ENCODE results near the gene ZNF423.

ZNF423 gene

GRCh38 chr16:49590166-49590871 is 265.6 kb downstream of the ZNF423 start:
- H3F3A ChIP-seq (ENCODE audit: insufficient read depth, low read length), result no peaks in the 10 kb centered on the region
- no peaks in the 10 kb centered on the region for H4K20me1 ChIP-seq (ENCODE audit: insufficient read depth, low read length)
- no peak for TF ChIP-seq CTCF (IDR thresholded peaks at IDR 0.05; ENCODE audit: low read length)
- no peak for TF ChIP-seq EZH2phosphoT487 (IDR thresholded peaks at IDR 0.05; ENCODE audit: low read length)
- H3K4me1 ChIP-seq (ENCODE audit: low read length), result peaks cover 5% of the 10 kb centered on the region; the same call in 1 of the 2 replicates
- no peak overlapping the region for H2AFZ ChIP-seq (ENCODE audit: low read length)
- H3K27me3 ChIP-seq (replicated peaks; ENCODE audit: insufficient read depth, low read length), result no peaks in the 10 kb centered on the region
- no peak overlapping the region for H3K4me3 ChIP-seq (ENCODE audit: low read length)
- DNase-seq, result no peak
- H3K36me3 ChIP-seq (replicated peaks; ENCODE audit: insufficient read depth, low read length), result no peaks in the 10 kb centered on the region
- H3K4me2 ChIP-seq (ENCODE audit: low read depth, low read length), result no peak overlapping the region
- H3K9ac ChIP-seq (ENCODE audit: low read length), result no peak overlapping the region
- H3K79me2 ChIP-seq (ENCODE audit: low read length), result no peaks in the 10 kb centered on the region
- H3K27ac ChIP-seq (ENCODE audit: low read length), result no peak overlapping the region
- H3K9me2 ChIP-seq (replicated peaks; ENCODE audit: insufficient read depth, low read length), result no peaks in the 10 kb centered on the region
- no peaks in the 10 kb centered on the region for H3K9me3 ChIP-seq (replicated peaks; ENCODE audit: insufficient read depth, low read length)

- Histone ChIP-seq H3K27ac (ENCODE audit: low read length) (no peak overlapping the region), H3K27me3 (replicated peaks; ENCODE audit: insufficient read depth, low read length) (no peaks in the 10 kb centered on the region), H3K9me2 (replicated peaks; ENCODE audit: insufficient read depth, low read length) (no peaks in the 10 kb centered on the region), H3K4me2 (ENCODE audit: low read depth, low read length) (no peak overlapping the region), H4K20me1 (ENCODE audit: insufficient read depth, low read length) (no peaks in the 10 kb centered on the region), H3K4me3 (ENCODE audit: low read length) (no peak overlapping the region), H3K4me1 (ENCODE audit: low read length) (no peaks in the 10 kb centered on the region), H2AFZ (ENCODE audit: low read length) (no peak overlapping the region), H3K79me2 (ENCODE audit: low read length) (no peaks in the 10 kb centered on the region), H3K9me3 (replicated peaks; ENCODE audit: insufficient read depth, low read length) (no peaks in the 10 kb centered on the region), H3F3A (ENCODE audit: insufficient read depth, low read length) (no peaks in the 10 kb centered on the region), H3K36me3 (replicated peaks; ENCODE audit: insufficient read depth, low read length) (no peaks in the 10 kb centered on the region), H3K9ac (ENCODE audit: low read length) (no peak overlapping the region)
- DNase-seq, result no peak
- TF ChIP-seq EZH2phosphoT487 (IDR thresholded peaks at IDR 0.05; ENCODE audit: low read length), result no peak
Measured at GRCh38 chr16:49589544-49590031, 266.3 kb downstream of the ZNF423 start.

DNA sequence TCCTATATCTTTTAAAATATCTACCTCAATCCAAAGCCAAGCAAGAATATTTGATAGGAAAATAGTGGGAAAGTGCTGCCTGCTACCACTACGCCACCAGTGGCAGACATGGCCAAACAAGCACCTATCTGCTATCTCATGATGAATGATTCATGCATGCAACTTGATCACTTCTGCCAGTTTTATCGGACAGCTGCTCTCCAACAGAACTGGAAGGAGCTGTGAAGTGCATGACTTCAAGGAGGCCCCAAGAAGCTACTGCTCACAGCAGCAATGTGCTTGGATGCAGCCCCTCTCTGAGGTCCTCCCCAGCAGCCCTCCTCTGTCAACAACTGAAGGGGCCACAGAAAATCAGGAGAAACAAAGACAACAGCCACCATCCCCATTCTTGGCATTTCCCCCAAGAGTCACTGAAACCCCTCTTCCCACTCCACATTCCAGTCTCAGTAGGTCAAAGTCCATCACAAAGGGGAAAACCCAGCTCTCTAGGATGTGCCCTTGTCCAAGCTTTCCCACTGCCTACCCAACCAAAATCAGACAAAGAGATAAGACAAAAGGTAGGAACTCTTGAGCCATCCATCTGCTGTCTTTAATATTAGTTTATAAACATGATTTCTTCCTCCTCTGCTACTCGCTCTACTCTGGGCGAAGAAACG is 267.1 kb downstream of the ZNF423 start:
- Histone ChIP-seq H3K9me3 (replicated peaks; ENCODE audit: insufficient read depth, low read length) (no peaks in the 10 kb centered on the region), H3K27me3 (replicated peaks; ENCODE audit: insufficient read depth, low read length) (no peaks in the 10 kb centered on the region), H3K4me2 (ENCODE audit: low read depth, low read length) (no peak overlapping the region), H3K36me3 (replicated peaks; ENCODE audit: insufficient read depth, low read length) (no peaks in the 10 kb centered on the region), H3K9ac (ENCODE audit: low read length) (no peak overlapping the region), H2AFZ (ENCODE audit: low read length) (no peak overlapping the region), H3K9me2 (replicated peaks; ENCODE audit: insufficient read depth, low read length) (no peaks in the 10 kb centered on the region), H3K27ac (ENCODE audit: low read length) (no peak overlapping the region), H3K79me2 (ENCODE audit: low read length) (no peaks in the 10 kb centered on the region), H4K20me1 (ENCODE audit: insufficient read depth, low read length) (no peaks in the 10 kb centered on the region), H3K4me3 (ENCODE audit: low read length) (no peak overlapping the region), H3F3A (ENCODE audit: insufficient read depth, low read length) (no peaks in the 10 kb centered on the region), H3K4me1 (ENCODE audit: low read length) (no peaks in the 10 kb centered on the region)
- no peak for TF ChIP-seq CTCF (IDR thresholded peaks at IDR 0.05; ENCODE audit: low read length)
- no peak for TF ChIP-seq EZH2 (optimal IDR thresholded peaks at IDR 0.05; ENCODE audit: low read depth, low read length)
- TF ChIP-seq EZH2phosphoT487 (IDR thresholded peaks at IDR 0.05; ENCODE audit: low read length), result no peak
- DNase-seq, result no peak

- TF ChIP-seq EZH2phosphoT487 (IDR thresholded peaks at IDR 0.05; ENCODE audit: low read length), result no peak
- no peak for TF ChIP-seq CTCF (IDR thresholded peaks at IDR 0.05; ENCODE audit: low read length)
- TF ChIP-seq EZH2 (optimal IDR thresholded peaks at IDR 0.05; ENCODE audit: low read depth, low read length), result no peak
- Histone ChIP-seq H4K20me1 (ENCODE audit: insufficient read depth, low read length) (no peaks in the 10 kb centered on the region), H3K9me2 (replicated peaks; ENCODE audit: insufficient read depth, low read length) (no peaks in the 10 kb centered on the region), H3K4me1 (ENCODE audit: low read length) (no peaks in the 10 kb centered on the region), H3K79me2 (ENCODE audit: low read length) (no peaks in the 10 kb centered on the region), H3K4me2 (ENCODE audit: low read depth, low read length) (no peak overlapping the region), H2AFZ (ENCODE audit: low read length) (no peak overlapping the region), H3K9ac (ENCODE audit: low read length) (no peak overlapping the region), H3K27ac (ENCODE audit: low read length) (no peak overlapping the region), H3F3A (ENCODE audit: insufficient read depth, low read length) (no peaks in the 10 kb centered on the region), H3K27me3 (replicated peaks; ENCODE audit: insufficient read depth, low read length) (no peaks in the 10 kb centered on the region), H3K4me3 (ENCODE audit: low read length) (no peak overlapping the region), H3K36me3 (replicated peaks; ENCODE audit: insufficient read depth, low read length) (no peaks in the 10 kb centered on the region), H3K9me3 (replicated peaks; ENCODE audit: insufficient read depth, low read length) (no peaks in the 10 kb centered on the region)
- no peak for DNase-seq
Measured at GRCh38 chr16:49588026-49588425, 267.9 kb downstream of the ZNF423 start.

Measured in MM.1S (cell line).